ENCODE results near the gene BIRC5. TPM values are rescaled to one million over a fixed set of nuclear protein-coding genes. Genes with fewer than 3 reads are reported as not detected.

Gene BIRC5
- polyA plus RNA-seq, 1 experiment, result 30.7 TPM

DNA sequence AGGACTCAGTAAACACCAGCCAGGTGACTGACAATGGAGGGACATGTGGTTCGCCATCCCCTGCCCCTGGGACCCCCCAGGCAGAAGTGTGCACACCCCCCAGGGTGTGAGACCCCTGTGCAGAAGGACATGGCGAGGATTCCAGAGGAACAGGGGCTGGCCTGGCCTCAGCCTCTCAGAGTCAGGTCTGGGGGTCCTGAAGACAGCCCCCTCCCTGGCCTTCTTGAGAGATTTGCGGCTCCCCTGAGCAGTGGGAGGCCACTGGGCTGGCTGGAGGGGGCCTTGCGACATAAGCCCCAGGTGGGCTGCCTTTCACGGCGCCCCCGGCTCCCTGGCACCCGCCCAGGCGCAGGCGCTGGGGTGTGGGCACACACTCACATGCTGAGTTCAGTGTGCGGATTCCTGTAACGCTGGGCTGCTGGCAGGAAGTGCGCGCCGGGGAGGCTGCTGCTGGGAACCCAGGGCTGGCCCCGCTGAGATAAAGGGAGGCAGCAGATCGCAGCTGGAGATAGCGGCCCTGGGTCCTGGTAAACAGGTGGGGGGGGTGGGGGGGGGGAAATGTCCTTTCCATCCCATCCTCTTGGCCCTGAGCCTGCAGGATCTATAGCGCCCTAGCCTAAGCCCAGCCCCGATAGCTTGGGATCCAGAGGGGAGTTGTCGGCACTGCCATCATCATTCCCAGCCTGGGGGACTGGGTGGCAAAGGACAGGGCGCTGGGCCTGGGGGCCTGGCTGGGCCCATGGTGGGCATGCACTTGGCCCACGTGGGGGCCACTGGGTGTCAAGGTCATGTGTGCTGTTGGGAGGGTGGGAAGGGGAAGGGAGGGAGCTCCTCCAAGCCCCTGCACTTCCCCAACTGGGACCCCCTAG lies 44.5 kb downstream of the BIRC5 start:
- H3K27me3 ChIP-seq (ENCODE audit: control insufficient read depth, insufficient read depth, low read length), result peaks cover 4% of the 10 kb centered on the region
- TF ChIP-seq, protein P1, sequence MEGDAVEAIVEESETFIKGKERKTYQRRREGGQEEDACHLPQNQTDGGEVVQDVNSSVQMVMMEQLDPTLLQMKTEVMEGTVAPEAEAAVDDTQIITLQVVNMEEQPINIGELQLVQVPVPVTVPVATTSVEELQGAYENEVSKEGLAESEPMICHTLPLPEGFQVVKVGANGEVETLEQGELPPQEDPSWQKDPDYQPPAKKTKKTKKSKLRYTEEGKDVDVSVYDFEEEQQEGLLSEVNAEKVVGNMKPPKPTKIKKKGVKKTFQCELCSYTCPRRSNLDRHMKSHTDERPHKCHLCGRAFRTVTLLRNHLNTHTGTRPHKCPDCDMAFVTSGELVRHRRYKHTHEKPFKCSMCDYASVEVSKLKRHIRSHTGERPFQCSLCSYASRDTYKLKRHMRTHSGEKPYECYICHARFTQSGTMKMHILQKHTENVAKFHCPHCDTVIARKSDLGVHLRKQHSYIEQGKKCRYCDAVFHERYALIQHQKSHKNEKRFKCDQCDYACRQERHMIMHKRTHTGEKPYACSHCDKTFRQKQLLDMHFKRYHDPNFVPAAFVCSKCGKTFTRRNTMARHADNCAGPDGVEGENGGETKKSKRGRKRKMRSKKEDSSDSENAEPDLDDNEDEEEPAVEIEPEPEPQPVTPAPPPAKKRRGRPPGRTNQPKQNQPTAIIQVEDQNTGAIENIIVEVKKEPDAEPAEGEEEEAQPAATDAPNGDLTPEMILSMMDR (IDR thresholded peaks at IDR 0.05; ENCODE audit: insufficient read depth, low read depth, low read length), result no peak
- DNase-seq (ENCODE audit: low read depth), result no peak
- POLR2A ChIA-PET, result interaction anchor here (0.6 kb wide), 1 partner anchor 161 kb away, joined by 4 read pairs; no protein-coding TSS in a partner anchor
- H3K4me3 ChIP-seq (ENCODE audit: low read depth, low read length), result no peak overlapping the region
- H3K36me3 ChIP-seq (ENCODE audit: control insufficient read depth, insufficient read depth, low read length), result no peaks in the 10 kb centered on the region
- CTCF ChIA-PET, result no interaction called here

DNA sequence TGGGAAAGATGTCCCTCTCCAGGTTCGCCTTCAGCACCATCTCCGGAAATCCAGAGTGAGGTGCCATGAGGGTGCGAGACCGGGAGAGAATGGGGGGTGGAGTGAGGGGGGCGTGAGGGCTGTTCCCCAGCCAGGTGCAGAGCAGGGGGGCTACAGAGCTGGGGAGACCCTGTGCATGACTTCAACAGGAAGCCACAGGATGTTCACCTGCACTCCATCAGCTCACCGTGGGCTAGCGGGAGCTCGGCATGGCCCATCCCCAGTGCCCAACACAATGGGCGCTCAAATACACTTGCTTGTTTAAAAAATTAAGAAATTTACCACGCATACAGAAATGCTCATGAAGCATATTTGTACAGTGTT lies 45.1 kb downstream of the BIRC5 start:
- TF ChIP-seq, protein P1 (IDR thresholded peaks at IDR 0.05; ENCODE audit: insufficient read depth, low read depth, low read length), result no peak
- H3K36me3 ChIP-seq (ENCODE audit: control insufficient read depth, insufficient read depth, low read length), result no peaks in the 10 kb centered on the region
- no peak for DNase-seq (ENCODE audit: low read depth)
- no peak overlapping the region for H3K4me3 ChIP-seq (ENCODE audit: low read depth, low read length)
- ChIA-PET CTCF (interaction anchor here (1.8 kb wide), 1 partner anchor 10 kb away, joined by 3 read pairs; no protein-coding TSS in a partner anchor), POLR2A (no interaction called here)
- peaks cover 4% of the 10 kb centered on the region for H3K27me3 ChIP-seq (ENCODE audit: control insufficient read depth, insufficient read depth, low read length)

DNA sequence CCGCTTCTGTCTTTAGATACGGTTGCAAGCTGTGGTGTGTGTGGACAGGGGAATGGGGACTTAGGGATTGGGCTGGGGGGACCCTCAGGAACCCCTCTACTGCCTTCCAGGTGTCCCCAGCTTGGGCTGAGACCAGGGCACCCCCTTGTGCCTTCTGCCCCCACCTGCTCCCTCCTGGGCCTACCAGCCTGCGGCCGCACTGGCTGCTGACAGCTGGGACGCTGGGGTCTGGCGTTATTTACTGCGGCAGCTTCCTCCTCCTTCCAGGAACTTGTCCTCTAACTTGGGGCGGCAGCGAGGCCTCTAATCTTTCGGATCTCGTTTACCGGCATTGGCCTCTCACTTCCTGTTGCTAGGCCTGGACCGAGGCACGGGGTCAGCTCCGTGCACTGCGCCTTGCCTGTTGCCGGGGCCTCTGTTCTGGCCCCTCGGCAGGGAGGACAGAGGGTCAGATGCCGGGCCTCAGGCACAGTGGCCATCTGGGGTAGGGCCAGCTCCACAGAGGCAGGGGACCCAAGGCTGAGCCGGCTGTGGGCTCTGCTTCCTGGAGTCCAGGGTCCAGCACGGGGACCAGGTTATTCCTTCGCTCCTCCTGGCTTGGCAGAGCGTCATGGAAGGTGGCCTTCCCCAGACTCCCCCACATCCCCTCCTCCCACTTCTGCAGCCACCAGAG lies 49.1 kb downstream of the BIRC5 start:
- Histone ChIP-seq H3K36me3 (ENCODE audit: control insufficient read depth, insufficient read depth, low read length) (no peaks in the 10 kb centered on the region), H3K27me3 (ENCODE audit: control insufficient read depth, insufficient read depth, low read length) (peaks cover 2% of the 10 kb centered on the region; the same call in 1 of the 2 replicates), H3K4me3 (ENCODE audit: low read depth, low read length) (no peak overlapping the region)
- TF ChIP-seq, protein P1 (IDR thresholded peaks at IDR 0.05; ENCODE audit: insufficient read depth, low read depth, low read length), result no peak
- DNase-seq (ENCODE audit: low read depth), result no peak
- CTCF ChIA-PET, result interaction anchor here (1.4 kb wide), 1 partner anchor 13 kb away, joined by 5 read pairs; no protein-coding TSS in a partner anchor
- POLR2A ChIA-PET, result no interaction called here

DNA sequence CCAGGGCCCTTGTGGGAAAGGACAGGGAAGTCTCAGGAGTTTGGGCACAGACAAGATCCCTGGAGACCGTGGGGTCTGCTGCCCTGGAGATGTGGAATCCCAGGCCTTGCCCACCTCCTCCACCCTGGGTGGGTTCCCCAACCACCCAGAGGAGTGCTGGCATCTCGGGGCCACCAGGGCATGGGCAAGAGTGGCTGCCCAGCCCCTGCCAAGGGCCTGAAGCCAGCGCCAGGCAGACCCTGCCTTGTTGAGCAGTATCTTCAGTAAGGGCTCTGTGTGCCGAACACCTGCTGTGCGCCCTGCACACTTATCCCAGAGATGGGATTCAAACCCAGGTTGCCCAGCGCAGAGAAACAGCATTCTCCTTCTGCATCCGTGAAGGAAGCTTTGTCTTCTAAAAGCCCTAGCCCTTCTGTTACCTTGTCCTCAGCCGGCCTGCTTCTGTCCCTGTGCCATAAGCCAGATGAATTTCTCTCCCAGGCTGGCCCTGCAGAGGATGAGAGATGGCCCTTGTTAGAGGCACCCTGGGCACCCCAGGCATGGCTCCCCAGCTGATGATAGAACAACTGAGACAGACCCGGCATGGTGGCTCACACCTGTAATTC lies 49.8 kb downstream of the BIRC5 start:
- Histone ChIP-seq H3K4me3 (ENCODE audit: low read depth, low read length) (no peak overlapping the region), H3K36me3 (ENCODE audit: control insufficient read depth, insufficient read depth, low read length) (no peaks in the 10 kb centered on the region), H3K27me3 (ENCODE audit: control insufficient read depth, insufficient read depth, low read length) (peaks cover 4% of the 10 kb centered on the region)
- DNase-seq (ENCODE audit: low read depth), result no peak
- TF ChIP-seq, protein P1 (IDR thresholded peaks at IDR 0.05; ENCODE audit: insufficient read depth, low read depth, low read length), result no peak
- ChIA-PET POLR2A (no interaction called here), CTCF (interaction anchor here (1.4 kb wide), 1 partner anchor 13 kb away, joined by 5 read pairs; no protein-coding TSS in a partner anchor)

DNA sequence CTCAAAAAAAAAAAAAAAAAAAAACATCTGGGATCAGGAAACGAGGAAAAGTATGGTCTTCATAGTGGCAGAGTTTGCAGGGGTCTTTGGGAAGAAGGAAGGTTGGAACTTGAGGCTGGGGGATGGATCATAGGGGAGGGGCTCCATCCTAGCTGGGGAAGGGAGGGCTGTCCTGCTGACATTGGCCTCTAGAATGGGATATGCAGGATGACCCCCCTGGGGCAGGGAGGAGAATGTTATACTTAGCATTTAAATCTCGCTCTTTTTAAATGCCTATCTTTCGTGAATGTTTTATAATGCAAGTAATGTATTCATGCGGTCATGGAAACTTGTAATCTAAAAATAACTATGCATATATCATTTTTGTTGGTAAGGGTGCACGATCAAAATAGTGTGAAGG lies 50.5 kb downstream of the BIRC5 start:
- Histone ChIP-seq H3K36me3 (ENCODE audit: control insufficient read depth, insufficient read depth, low read length) (no peaks in the 10 kb centered on the region), H3K4me3 (ENCODE audit: low read depth, low read length) (no peak overlapping the region), H3K27me3 (ENCODE audit: control insufficient read depth, insufficient read depth, low read length) (peaks cover 10% of the 10 kb centered on the region)
- no peak for DNase-seq (ENCODE audit: low read depth)
- ChIA-PET POLR2A (no interaction called here), CTCF (no interaction called here)
- TF ChIP-seq, protein P1 (IDR thresholded peaks at IDR 0.05; ENCODE audit: insufficient read depth, low read depth, low read length), result no peak

All from BJ (cell line).